NCI-H1417 (cell line): ENCODE results near the gene INO80.
A peak's percentile ranks its signal among the peaks of the same experiment; 100 is the strongest.

ENCODE experiments used
- DNase-seq, 3 experiments: peaks; one replicate each; lab custom pipeline; 2025; lab: John Stamatoyannopoulos, UW

The INO80 gene

GRCh38 chr15:40930430-40931299, 185.4 kb downstream of the INO80 start:
- DNase-seq: peak; percentile 43 to 80 (median 65)

DNA sequence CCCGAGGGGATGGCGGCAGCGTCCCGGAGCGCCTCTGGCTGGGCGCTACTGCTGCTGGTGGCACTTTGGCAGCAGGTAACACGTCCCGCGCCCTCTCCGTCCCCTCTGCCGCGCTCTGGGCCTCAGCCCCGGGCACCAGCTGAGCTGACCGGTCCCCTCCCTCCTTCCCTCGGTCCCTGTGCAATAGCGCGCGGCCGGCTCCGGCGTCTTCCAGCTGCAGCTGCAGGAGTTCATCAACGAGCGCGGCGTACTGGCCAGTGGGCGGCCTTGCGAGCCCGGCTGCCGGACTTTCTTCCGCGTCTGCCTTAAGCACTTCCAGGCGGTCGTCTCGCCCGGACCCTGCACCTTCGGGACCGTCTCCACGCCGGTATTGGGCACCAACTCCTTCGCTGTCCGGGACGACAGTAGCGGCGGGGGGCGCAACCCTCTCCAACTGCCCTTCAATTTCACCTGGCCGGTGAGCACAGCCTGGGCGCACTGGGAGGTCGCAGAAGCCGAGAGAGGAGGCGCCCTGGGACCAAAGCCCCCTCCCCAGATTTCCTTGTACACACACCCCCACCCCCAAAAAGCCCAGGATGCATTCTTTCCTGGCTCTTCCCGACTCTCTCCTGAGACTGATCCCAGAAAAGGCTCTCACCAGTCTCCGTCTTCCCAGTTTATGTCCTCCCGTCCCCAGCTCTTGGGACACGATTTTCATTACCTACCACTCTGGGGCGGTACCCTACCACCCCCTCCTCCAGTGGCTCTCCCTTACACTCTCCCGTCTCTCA, 186.2 kb downstream of the INO80 start:
- DNase-seq: peak in 2 of 3 experiments; percentile 75 to 78
